Measurements from ENCODE around the gene PTPRK. TPM values are rescaled to one million over a fixed set of nuclear protein-coding genes. Genes with fewer than 3 reads are reported as not detected.

Gene PTPRK
- total and polyA plus RNA-seq, 2 of the 8 experiments (the other 6 are each of a cell fraction or from before 2014, with no cell fraction given) = 11.4 to 47.3 TPM

GRCh38 chr6:128339635-128340450 lies 180.6 kb downstream of the PTPRK start:
- DNase-seq (ENCODE audit: low read depth in 1 of 2, low spot score in 2 of 2) (no peak), FAIRE-seq (no peak)
- H3K36me3 ChIP-seq (ENCODE audit: control insufficient read depth in 2 of 4, insufficient read depth in 4 of 4, low read length in 3 of 4) = no peaks in the 10 kb centered on the region
- H4K20me1 ChIP-seq (replicated peaks in 1 of 2; ENCODE audit: control insufficient read depth in 1 of 2, insufficient read depth in 2 of 2, low read length in 2 of 2) = no peaks in the 10 kb centered on the region
- no peak overlapping the region for H4K8ac ChIP-seq (ENCODE audit: extremely low read depth, insufficient read depth, low read length)
- no peak overlapping the region for H3K23ac ChIP-seq (ENCODE audit: insufficient read length)
- no peak overlapping the region for H2BK5ac ChIP-seq (ENCODE audit: low read depth, low read length)
- H3K18ac ChIP-seq (ENCODE audit: extremely low read depth, low read length) = no peak overlapping the region
- no peaks in the 10 kb centered on the region for H3K23me2 ChIP-seq (ENCODE audit: low read depth, low read length)
- H3K27ac ChIP-seq (ENCODE audit: low read depth, low read length) = no peak overlapping the region
- no peak overlapping the region for H3K4me3 ChIP-seq (ENCODE audit: extremely low read depth in 1 of 4, insufficient read depth in 2 of 4, low read depth in 3 of 4, low read length in 4 of 4)
- H3K4me1 ChIP-seq (replicated peaks in 1 of 4; ENCODE audit: control insufficient read depth in 3 of 4, insufficient read depth in 4 of 4, low read length in 3 of 4) = no peaks in the 10 kb centered on the region
- H3K4ac ChIP-seq (replicated peaks; ENCODE audit: insufficient read length, low read depth, low read length) = no peak overlapping the region
- 100% methylated on average over 1 of the region's 1 CpG; no CpG with 5 or more reads in 1 of the 2 experiments for WGBS, 2 experiments (ENCODE audit: extremely low coverage in 1 of 2, insufficient coverage in 1 of 2, insufficient read length in 1 of 2, insufficient replicate concordance in 2 of 2, low coverage in 1 of 2, low lambda C conversion rate in 2 of 2, missing lambda C conversion rate in 1 of 2)
- no peak overlapping the region for H2BK15ac ChIP-seq (ENCODE audit: low read length)
- H3K56ac ChIP-seq (replicated peaks; ENCODE audit: insufficient read length, low read depth, low read length) = no peak overlapping the region
- TF ChIP-seq KDM5A (IDR thresholded peaks at IDR 0.05; ENCODE audit: low read length) (no peak), PHF8 (conservative IDR thresholded peaks at IDR 0.05; ENCODE audit: low read depth, low read length) (no peak), HDAC6 (IDR thresholded peaks at IDR 0.05; ENCODE audit: low read depth, low read length) (no peak), ZNF274 (IDR thresholded peaks at IDR 0.05; ENCODE audit: borderline replicate concordance, extremely low read depth, low read length) (no peak), E2F6 (IDR thresholded peaks at IDR 0.05) (no peak), JUN (IDR thresholded peaks at IDR 0.05; ENCODE audit: low read depth, low read length) (no peak), POU5F1 (IDR thresholded peaks at IDR 0.05; ENCODE audit: low read depth, low read length) (no peak), CTBP2 (IDR thresholded peaks at IDR 0.05; ENCODE audit: borderline replicate concordance, insufficient read depth, insufficient read length, low read length) (no peak), TCF12 (IDR thresholded peaks at IDR 0.05; ENCODE audit: low read depth, low read length) (no peak), YY1 (IDR thresholded peaks at IDR 0.05; ENCODE audit: low read depth, low read length) (no peak), CBX8 (IDR thresholded peaks at IDR 0.05; ENCODE audit: borderline replicate concordance, low read depth, low read length) (no peak), POLR2AphosphoS5 (IDR thresholded peaks at IDR 0.05; ENCODE audit: low read depth, low read length) (no peak)
- no peak overlapping the region for H2AK5ac ChIP-seq (ENCODE audit: low read depth, low read length)
- no peak overlapping the region for H4K5ac ChIP-seq (ENCODE audit: insufficient read length, low read depth, low read length)
- H3K4me2 ChIP-seq (ENCODE audit: insufficient read depth in 1 of 2, low read depth in 2 of 2, low read length in 2 of 2) = no peak overlapping the region
- no peaks in the 10 kb centered on the region for H3K9me3 ChIP-seq (ENCODE audit: insufficient read depth in 2 of 2, low read depth in 1 of 2, low read length in 1 of 2)
- no peak overlapping the region for H4K91ac ChIP-seq (replicated peaks; ENCODE audit: insufficient read length, low read length)
- H3K27me3 ChIP-seq (replicated peaks in 1 of 4; ENCODE audit: control insufficient read depth in 3 of 4, extremely low read depth in 1 of 4, insufficient read depth in 3 of 4, low read length in 3 of 4) = no peaks in the 10 kb centered on the region
- H3K9ac ChIP-seq (replicated peaks in 1 of 4; ENCODE audit: extremely low read depth in 1 of 4, low read depth in 3 of 4, low read length in 3 of 4) = no peak overlapping the region
- H3K79me2 ChIP-seq (ENCODE audit: control insufficient read depth in 1 of 2, insufficient read depth in 2 of 2, low read length in 2 of 2) = peaks cover 0 to 14% of the 10 kb centered on the region in 2 experiments; a peak in 2 of 4 replicates
- H2BK12ac ChIP-seq (ENCODE audit: low read depth, low read length) = no peak overlapping the region
- no peak overlapping the region for H2BK20ac ChIP-seq (ENCODE audit: low read length)
- no peaks in the 10 kb centered on the region for H3K79me1 ChIP-seq (ENCODE audit: low read depth, low read length)
- H3K14ac ChIP-seq (ENCODE audit: insufficient read length) = no peak overlapping the region
- ChIA-PET CTCF (ENCODE audit: partially characterized antibody) (interaction anchor here (0.8 to 1.2 kb wide), 2 partner anchors 114 to 344 kb away, joined by 3 read pairs; no protein-coding TSS in a partner anchor), POLR2A (ENCODE audit: partially characterized antibody) (no interaction called here)
- H2BK120ac ChIP-seq (replicated peaks; ENCODE audit: low read depth, low read length) = no peak overlapping the region
- no peak overlapping the region for H2AFZ ChIP-seq (ENCODE audit: low read length)
